ENCODE results near the gene STARD4. TPM values are rescaled to one million over a fixed set of nuclear protein-coding genes. Genes with fewer than 3 reads are reported as not detected.

Gene STARD4
- 8.9 and 10.8 TPM in 2 replicates for total RNA-seq (2014; rRNA removed; shearing (Covaris generic))

GRCh38 chr5:111512375-111513130 lies at the start of gene STARD4:
STARD4 (minus strand) TSS chr5:111512535; CDS start chr5:111507433, 5,102 bp downstream.

Other genes starting within 250 kb of the STARD4 start
- 28.6 and 38.3 TPM in 2 replicates for gene NREP, start 244.7 kb upstream of the STARD4 start, total RNA-seq (2014; rRNA removed; shearing (Covaris generic))